Mesenchymal stem cell (in vitro differentiated cells and primary cell): ENCODE results near the gene VPS39.

Source experiments
- DNase-seq: peaks from one replicate; pipeline ENCODE4 v3.0.0-alpha.2; 2013
- H2AFZ ChIP-seq: one replicate; pipeline ENCODE4 v1.6.1; 2013; ENCODE audit warnings: low read depth, mild to moderate bottlenecking, control low read depth, inconsistent platforms, low read length, moderate library complexity
- H2AK5ac ChIP-seq: 2 replicates; pipeline ENCODE4 v1.6.1; 2013; ENCODE audit warnings: low read length, moderate library complexity, mild to moderate bottlenecking, inconsistent platforms; ENCODE audit not compliant: severe bottlenecking
- H2BK120ac ChIP-seq: one replicate; pipeline ENCODE4 v1.6.1; 2013; ENCODE audit warnings: low read depth, mild to moderate bottlenecking, inconsistent platforms, low read length, moderate library complexity
- H2BK12ac ChIP-seq, 2 experiments: one replicate each; pipeline ENCODE4 v1.6.1; 2013; ENCODE audit warnings: inconsistent platforms in 2 of 2, low read length in 2 of 2, mild to moderate bottlenecking in 2 of 2, moderate library complexity in 2 of 2, control low read depth in 1 of 2
- H2BK15ac ChIP-seq: one replicate; pipeline ENCODE4 v1.6.1; 2013; ENCODE audit warnings: mild to moderate bottlenecking, low read depth, inconsistent platforms; ENCODE audit not compliant: poor library complexity, severe bottlenecking
- H2BK5ac ChIP-seq: 2 replicates; pipeline ENCODE4 v1.6.1; 2013; ENCODE audit warnings: low read depth, mild to moderate bottlenecking, low read length, control low read depth, inconsistent platforms; ENCODE audit not compliant: poor library complexity, severe bottlenecking
- H3K14ac ChIP-seq, 2 experiments: one replicate each; pipeline ENCODE4 v1.6.1; 2013; ENCODE audit warnings: inconsistent platforms in 2 of 2, low read length in 2 of 2, control low read depth in 1 of 2, mild to moderate bottlenecking in 1 of 2, moderate library complexity in 1 of 2
- H3K18ac ChIP-seq, 2 experiments: one replicate each; pipeline ENCODE4 v1.6.1; 2013; ENCODE audit warnings: inconsistent platforms in 2 of 2, low read length in 2 of 2, control low read depth in 1 of 2, low read depth in 1 of 2, mild to moderate bottlenecking in 1 of 2
- H3K23ac ChIP-seq, 2 experiments: one replicate each; pipeline ENCODE4 v1.6.1; 2013; ENCODE audit warnings: inconsistent platforms in 2 of 2, low read length in 2 of 2, mild to moderate bottlenecking in 2 of 2, moderate library complexity in 2 of 2, control low read depth in 1 of 2
- H3K27ac ChIP-seq: 2 replicates; pipeline ENCODE4 v1.5.1; 2013; ENCODE audit warnings: mild to moderate bottlenecking, moderate library complexity, low read length, control low read depth, inconsistent platforms; ENCODE audit not compliant: poor library complexity, severe bottlenecking
- H3K27me3 ChIP-seq, 2 experiments: 2 replicates each; pipeline versions ENCODE4 v1.6.1 to v1.7.0; 2013; ENCODE audit warnings: low read length in 2 of 2, mild to moderate bottlenecking in 2 of 2, moderate library complexity in 2 of 2, control low read depth in 1 of 2, inconsistent platforms in 1 of 2; ENCODE audit not compliant: control insufficient read depth in 1 of 2, insufficient read depth in 1 of 2
- H3K36me3 ChIP-seq, 2 experiments: 2 replicates each; pipeline versions ENCODE4 v1.6.1 to v1.7.0; 2013; ENCODE audit warnings: low read length in 2 of 2, control low read depth in 1 of 2, inconsistent platforms in 1 of 2, low read depth in 1 of 2, mild to moderate bottlenecking in 1 of 2; ENCODE audit not compliant: insufficient read depth in 2 of 2, control insufficient read depth in 1 of 2
- H3K4ac ChIP-seq, 2 experiments: one replicate each; pipeline ENCODE4 v1.6.1; 2013; ENCODE audit warnings: inconsistent platforms in 2 of 2, low read length in 2 of 2, mild to moderate bottlenecking in 2 of 2, moderate library complexity in 2 of 2, control low read depth in 1 of 2, low read depth in 1 of 2
- H3K4me1 ChIP-seq: 2 replicates; pipeline ENCODE4 v1.6.1; 2013; ENCODE audit warnings: low read depth, low read length, control low read depth; ENCODE audit not compliant: control insufficient read depth, insufficient read depth
- H3K4me2 ChIP-seq: 2 replicates; pipeline ENCODE4 v1.6.1; 2013; ENCODE audit warnings: low read length, mild to moderate bottlenecking, inconsistent platforms; ENCODE audit not compliant: poor library complexity, severe bottlenecking
- H3K4me3 ChIP-seq, 2 experiments: 2 replicates each; pipeline versions ENCODE4 v1.5.1 to v1.7.0; 2013; ENCODE audit warnings: low read length in 2 of 2, mild to moderate bottlenecking in 2 of 2, control low read depth in 1 of 2, low read depth in 1 of 2; ENCODE audit not compliant: insufficient read depth in 1 of 2
- H3K79me1 ChIP-seq: replicated peaks from 2 replicates; pipeline ENCODE4 v1.6.1; 2013; ENCODE audit warnings: mild to moderate bottlenecking, control low read depth, low read length, inconsistent platforms; ENCODE audit not compliant: poor library complexity, severe bottlenecking
- H3K9ac ChIP-seq: 2 replicates; pipeline ENCODE4 v1.7.0; 2013; ENCODE audit warnings: mild to moderate bottlenecking, low read length, moderate library complexity
- H3K9me3 ChIP-seq: 2 replicates; pipeline ENCODE4 v1.7.0; 2013; ENCODE audit warnings: mild to moderate bottlenecking, low read length; ENCODE audit not compliant: control insufficient read depth
- H4K8ac ChIP-seq: one replicate; pipeline ENCODE4 v1.6.1; 2013; ENCODE audit warnings: inconsistent platforms, mild to moderate bottlenecking, low read length, moderate library complexity
- H4K91ac ChIP-seq: one replicate; pipeline ENCODE4 v1.6.1; 2013; ENCODE audit warnings: mild to moderate bottlenecking, low read length, inconsistent platforms
- WGBS: methylation state at CpG from one replicate; pipeline ENCODE4 v1.1.7; 2013; ENCODE audit warnings: mixed read lengths; 5-methylcytosine and 5-hydroxymethylcytosine counted together

The VPS39 gene

GRCh38 chr15:42118650-42119445 lies 89.3 kb downstream of the VPS39 start:
- Histone ChIP-seq H2BK5ac (no peak overlapping the region), H3K27ac (no peak overlapping the region), H2BK15ac (no peak overlapping the region), H4K91ac (no peak overlapping the region), H2BK12ac (no peak overlapping the region), H3K14ac (no peak overlapping the region), H3K4me3 (no peak overlapping the region), H3K4me2 (no peak overlapping the region), H4K8ac (no peak overlapping the region), H3K4ac (no peak overlapping the region), H3K27me3 (peaks cover 48 to 55% of the 10 kb centered on the region in 2 experiments), H2AFZ (no peak overlapping the region), H3K9ac (no peak overlapping the region), H2BK120ac (no peak overlapping the region), H3K23ac (no peak overlapping the region), H3K18ac (no peak overlapping the region), H3K4me1 (no peaks in the 10 kb centered on the region), H3K36me3 (no peaks in the 10 kb centered on the region), H3K79me1 (no peaks in the 10 kb centered on the region), H3K9me3 (no peaks in the 10 kb centered on the region), H2AK5ac (no peak overlapping the region)
- 56% methylated on average over 9 of the region's 10 CpGs for WGBS
- DNase-seq: no peak

GRCh38 chr15:42111924-42112323 lies 96.2 kb downstream of the VPS39 start:
- WGBS: 75% methylated on average over 4 of the region's 4 CpGs
- no peak overlapping the region for H3K9ac ChIP-seq

GRCh38 chr15:42110367-42110766 lies 97.7 kb downstream of the VPS39 start:
- 69% methylated on average over 2 of the region's 3 CpGs for WGBS
- no peak overlapping the region for H3K9ac ChIP-seq
- H3K36me3 ChIP-seq: no peaks in the 10 kb centered on the region

More at GRCh38 chr15:42111924-42112323, 96.2 kb downstream of the VPS39 start:
- Histone ChIP-seq H4K91ac (no peak overlapping the region), H3K4me3 (no peak overlapping the region), H3K79me1 (no peaks in the 10 kb centered on the region), H3K36me3 (no peaks in the 10 kb centered on the region), H3K23ac (no peak overlapping the region), H2AK5ac (no peak overlapping the region), H2AFZ (no peak overlapping the region), H2BK5ac (no peak overlapping the region), H3K9me3 (no peaks in the 10 kb centered on the region), H3K27me3 (peaks cover 0 to 49% of the 10 kb centered on the region in 2 experiments), H3K14ac (no peak overlapping the region), H2BK12ac (no peak overlapping the region), H3K27ac (no peak overlapping the region), H3K4ac (no peak overlapping the region), H3K18ac (no peak overlapping the region), H3K4me1 (no peaks in the 10 kb centered on the region), H3K4me2 (no peak overlapping the region), H2BK15ac (no peak overlapping the region), H4K8ac (no peak overlapping the region), H2BK120ac (no peak overlapping the region)
- no peak for DNase-seq

GRCh38 chr15:42108806-42109205 lies 99.3 kb downstream of the VPS39 start:
- 66% methylated on average over 3 of the region's 3 CpGs for WGBS
- peaks cover 1% of the 10 kb centered on the region for H3K4me1 ChIP-seq
- no peak overlapping the region for H3K4me3 ChIP-seq
- no peak overlapping the region for H3K23ac ChIP-seq
- H3K27me3 ChIP-seq: peaks cover 0 to 41% of the 10 kb centered on the region in 2 experiments
- no peak overlapping the region for H3K9ac ChIP-seq
- no peak overlapping the region for H4K91ac ChIP-seq
- H3K36me3 ChIP-seq: no peaks in the 10 kb centered on the region
- no peak overlapping the region for H4K8ac ChIP-seq
- no peak overlapping the region for H3K4ac ChIP-seq
- no peak overlapping the region for H2AFZ ChIP-seq
- no peak overlapping the region for H2BK15ac ChIP-seq
- no peak overlapping the region for H3K27ac ChIP-seq
- H3K18ac ChIP-seq: no peak overlapping the region
- no peaks in the 10 kb centered on the region for H3K9me3 ChIP-seq
- no peak overlapping the region for H2BK120ac ChIP-seq
- H2BK5ac ChIP-seq: no peak overlapping the region
- no peak overlapping the region for H2AK5ac ChIP-seq
- no peak overlapping the region for H2BK12ac ChIP-seq
- DNase-seq: no peak
- no peaks in the 10 kb centered on the region for H3K79me1 ChIP-seq
- no peak overlapping the region for H3K4me2 ChIP-seq
- H3K14ac ChIP-seq: no peak overlapping the region

More at GRCh38 chr15:42110367-42110766, 97.7 kb downstream of the VPS39 start:
- H2BK15ac ChIP-seq: no peak overlapping the region
- DNase-seq: no peak
- H3K4me2 ChIP-seq: no peak overlapping the region
- H3K4me3 ChIP-seq: no peak overlapping the region
- no peak overlapping the region for H3K18ac ChIP-seq
- H3K9me3 ChIP-seq: no peaks in the 10 kb centered on the region
- H4K8ac ChIP-seq: no peak overlapping the region
- no peak overlapping the region for H2AFZ ChIP-seq
- no peak overlapping the region for H2BK5ac ChIP-seq
- no peak overlapping the region for H3K23ac ChIP-seq
- no peak overlapping the region for H2AK5ac ChIP-seq
- no peak overlapping the region for H3K4ac ChIP-seq
- no peak overlapping the region for H3K14ac ChIP-seq
- no peaks in the 10 kb centered on the region for H3K4me1 ChIP-seq
- no peak overlapping the region for H3K27ac ChIP-seq
- no peak overlapping the region for H2BK12ac ChIP-seq
- H2BK120ac ChIP-seq: no peak overlapping the region
- peaks cover 0 to 49% of the 10 kb centered on the region in 2 experiments for H3K27me3 ChIP-seq
- no peak overlapping the region for H4K91ac ChIP-seq
- no peaks in the 10 kb centered on the region for H3K79me1 ChIP-seq
